Liver (tissue), 9 donors: ENCODE data around the gene RTL10. TPM values are rescaled to one million over a fixed set of nuclear protein-coding genes. Genes with fewer than 3 reads are reported as not detected.

ENCODE experiments used
- DNase-seq: peaks from one replicate; pipeline ENCODE4 v3.0.0-alpha.2; 2017; ENCODE audit warnings: low spot score
- H3K27ac ChIP-seq, 2 donors: one replicate each; pipeline ENCODE4 v1.7.0; 2013; ENCODE audit warnings: inconsistent platforms in 2 of 2, low read length in 2 of 2, control low read depth in 1 of 2, low read depth in 1 of 2, mild to moderate bottlenecking in 1 of 2
- H3K27me3 ChIP-seq, 4 donors: one replicate each; pipeline versions ENCODE4 v1.6.1 to v1.7.0; 2013; ENCODE audit warnings: low read length in 3 of 4, inconsistent platforms in 1 of 4, mild to moderate bottlenecking in 1 of 4, moderate library complexity in 1 of 4; ENCODE audit not compliant: control insufficient read depth in 4 of 4, insufficient read depth in 4 of 4
- H3K36me3 ChIP-seq, 4 donors: one replicate each; pipeline versions ENCODE4 v1.6.1 to v1.7.0; 2013; ENCODE audit warnings: low read length in 3 of 4, mild to moderate bottlenecking in 3 of 4, low read depth in 1 of 4, moderate library complexity in 1 of 4; ENCODE audit not compliant: control insufficient read depth in 4 of 4, insufficient read depth in 3 of 4
- H3K4me1 ChIP-seq, 4 donors: one replicate each; pipeline versions ENCODE4 v1.6.1 to v1.7.0; 2013; ENCODE audit warnings: low read length in 3 of 4, mild to moderate bottlenecking in 3 of 4, moderate library complexity in 1 of 4; ENCODE audit not compliant: control insufficient read depth in 4 of 4, insufficient read depth in 4 of 4
- H3K4me3 ChIP-seq, 3 donors: one replicate each; pipeline versions ENCODE4 v1.6.1 to v1.7.0; 2013; ENCODE audit warnings: low read length in 3 of 3, control low read depth in 1 of 3, low read depth in 1 of 3, mild to moderate bottlenecking in 1 of 3
- H3K9ac ChIP-seq, 2 donors: one replicate each; pipeline ENCODE4 v1.7.0; 2013; ENCODE audit warnings: low read length in 2 of 2, mild to moderate bottlenecking in 2 of 2, moderate library complexity in 2 of 2, control low read depth in 1 of 2, low read depth in 1 of 2
- H3K9me3 ChIP-seq, 4 donors: one replicate each; pipeline versions ENCODE4 v1.6.1 to v1.7.0; 2013; ENCODE audit warnings: low read length in 3 of 4; ENCODE audit not compliant: control insufficient read depth in 4 of 4
- EGR1 ChIP-seq, 2 donors: IDR thresholded peaks; 2 replicates each; pipeline ENCODE4 v1.6.1; 2016 to 2018; ENCODE audit warnings: antibody characterized with exemption in 2 of 2, low read depth in 2 of 2
- JUND ChIP-seq, 2 donors: IDR thresholded peaks; 2 replicates each; pipeline ENCODE4 v1.6.1; 2016; ENCODE audit warnings: antibody characterized with exemption in 2 of 2
- NR2F2 ChIP-seq: IDR thresholded peaks from 2 replicates; pipeline ENCODE4 v1.6.1; 2016; ENCODE audit warnings: antibody characterized with exemption
- SP1 ChIP-seq: IDR thresholded peaks from 2 replicates; pipeline ENCODE4 v1.6.1; 2018; ENCODE audit warnings: antibody characterized with exemption, mild to moderate bottlenecking
- TAF1 ChIP-seq: conservative IDR thresholded peaks from 2 replicates; pipeline ENCODE4 v1.6.1; 2016; ENCODE audit warnings: antibody characterized with exemption, mild to moderate bottlenecking
- YY1 ChIP-seq: IDR thresholded peaks from 2 replicates; pipeline ENCODE4 v1.6.1; 2016; ENCODE audit warnings: antibody characterized with exemption, mild to moderate bottlenecking
- WGBS: extraction: QIAGEN DNeasy Blood & Tissue Kit; methylation state at CpG from one replicate; pipeline ENCODE4 v1.1.7; 2013; 5-methylcytosine and 5-hydroxymethylcytosine counted together
- polyA plus RNA-seq, 2 donors: library from polyadenylated mRNA; stranded (reverse) in 1 of 2; unstranded in 1 of 2; fragments of 200-250 nt in 1 of 2; fragments of >200 nt in 1 of 2; fragmentation: Nextera tagmentation in 1 of 2; extraction: Ambion mirVana in 1 of 2; gene quantifications; one replicate each; pipeline versions ENCODE4 v1.2.1 to v1.2.3, GENCODE V29; 2013 to 2015
- total RNA-seq, 2 donors: library from RNA; depleted of rRNA; stranded (reverse); fragments of >200 nt; gene quantifications; one replicate each; pipeline ENCODE4 v1.2.3, GENCODE V29; 2014
- TF ChIP-seq, protein P1 (sequence below): IDR thresholded peaks from 2 replicates; pipeline ENCODE4 v1.6.1; 2016; ENCODE audit warnings: antibody characterized with exemption
- TF ChIP-seq, protein P2 (sequence below): IDR thresholded peaks from 2 replicates; pipeline ENCODE4 v1.6.1; 2016; ENCODE audit warnings: antibody characterized with exemption
- TF ChIP-seq, protein P3 (sequence below): IDR thresholded peaks from 2 replicates; pipeline ENCODE4 v1.6.1; 2016; ENCODE audit warnings: antibody characterized with exemption
- donor health status: healthy.
- donor health status: healthy.
- donor health status: healthy.
- donor health status: healthy.
- donor health status: healthy.

RTL10 gene
- total and polyA plus RNA-seq, 4 donors, result 4.2 to 8.3 (median 7.4) TPM

DNA sequence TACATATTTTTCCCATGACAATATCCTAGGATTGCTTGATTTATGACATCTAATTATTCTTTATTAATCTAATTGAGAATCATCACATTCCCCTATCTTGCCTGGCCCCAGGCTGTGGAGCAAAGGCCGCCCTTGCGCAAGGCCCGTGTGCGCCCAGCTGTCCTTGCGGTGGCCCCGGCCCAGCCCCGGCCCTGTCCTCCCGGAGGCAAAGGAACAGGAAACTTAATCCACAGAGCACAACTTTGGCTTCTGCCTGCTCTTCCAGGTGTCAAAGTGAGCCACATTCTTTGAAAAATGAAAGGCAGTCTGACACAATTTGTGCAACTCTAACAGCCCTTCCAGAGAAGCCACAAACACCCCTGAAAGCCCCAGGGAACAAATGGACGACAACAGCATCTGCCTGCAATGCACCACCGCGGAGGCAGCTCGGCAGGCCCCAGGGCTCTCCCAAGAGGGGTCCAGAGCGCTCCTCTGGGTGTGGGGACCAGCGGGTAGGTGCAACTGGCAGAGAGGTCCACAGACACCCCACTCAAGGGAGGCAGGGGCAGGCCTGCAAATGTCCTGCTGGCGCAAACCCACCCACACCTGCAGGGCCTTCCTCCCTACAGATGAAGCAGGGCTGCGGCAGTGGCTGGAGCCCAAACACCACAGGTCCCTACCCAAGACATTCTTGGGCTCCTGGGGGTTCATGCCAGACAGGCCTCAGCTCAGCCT, 30.3 kb downstream of the RTL10 start (continued):
- TF ChIP-seq, protein P1, sequence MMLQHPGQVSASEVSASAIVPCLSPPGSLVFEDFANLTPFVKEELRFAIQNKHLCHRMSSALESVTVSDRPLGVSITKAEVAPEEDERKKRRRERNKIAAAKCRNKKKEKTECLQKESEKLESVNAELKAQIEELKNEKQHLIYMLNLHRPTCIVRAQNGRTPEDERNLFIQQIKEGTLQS, result no peak
- TF ChIP-seq, protein P2, sequence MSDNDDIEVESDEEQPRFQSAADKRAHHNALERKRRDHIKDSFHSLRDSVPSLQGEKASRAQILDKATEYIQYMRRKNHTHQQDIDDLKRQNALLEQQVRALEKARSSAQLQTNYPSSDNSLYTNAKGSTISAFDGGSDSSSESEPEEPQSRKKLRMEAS, result no peak

DNA sequence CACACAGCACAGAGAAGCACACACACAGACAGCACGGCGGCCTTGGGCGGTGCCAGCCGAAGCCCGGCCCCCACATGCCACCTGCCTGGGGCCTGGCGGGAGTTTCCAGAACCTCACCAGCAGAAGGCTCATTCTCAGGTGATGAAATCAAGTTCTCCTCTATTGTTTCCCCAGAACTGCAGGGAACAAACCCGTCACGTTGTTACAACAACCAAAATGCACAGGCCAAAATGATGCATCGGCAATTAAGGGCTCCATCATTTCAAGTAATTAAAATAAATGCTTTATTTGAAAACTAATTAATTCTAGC, 30.8 kb downstream of the RTL10 start:
- WGBS, result 33% methylated on average over 9 of the region's 9 CpGs
- Histone ChIP-seq H3K27me3 (no peaks in the 10 kb centered on the region), H3K4me1 (peaks cover 9 to 47% (median 40%) of the 10 kb centered on the region in 4 donors), H3K36me3 (no peaks in the 10 kb centered on the region), H3K9ac (no peak overlapping the region), H3K4me3 (no peak overlapping the region), H3K9me3 (no peaks in the 10 kb centered on the region), H3K27ac (peak overlapping the region; percentile 32 to 47)
- TF ChIP-seq YY1, result no peak
- TF ChIP-seq, protein P2, result no peak
- TF ChIP-seq, protein P3, sequence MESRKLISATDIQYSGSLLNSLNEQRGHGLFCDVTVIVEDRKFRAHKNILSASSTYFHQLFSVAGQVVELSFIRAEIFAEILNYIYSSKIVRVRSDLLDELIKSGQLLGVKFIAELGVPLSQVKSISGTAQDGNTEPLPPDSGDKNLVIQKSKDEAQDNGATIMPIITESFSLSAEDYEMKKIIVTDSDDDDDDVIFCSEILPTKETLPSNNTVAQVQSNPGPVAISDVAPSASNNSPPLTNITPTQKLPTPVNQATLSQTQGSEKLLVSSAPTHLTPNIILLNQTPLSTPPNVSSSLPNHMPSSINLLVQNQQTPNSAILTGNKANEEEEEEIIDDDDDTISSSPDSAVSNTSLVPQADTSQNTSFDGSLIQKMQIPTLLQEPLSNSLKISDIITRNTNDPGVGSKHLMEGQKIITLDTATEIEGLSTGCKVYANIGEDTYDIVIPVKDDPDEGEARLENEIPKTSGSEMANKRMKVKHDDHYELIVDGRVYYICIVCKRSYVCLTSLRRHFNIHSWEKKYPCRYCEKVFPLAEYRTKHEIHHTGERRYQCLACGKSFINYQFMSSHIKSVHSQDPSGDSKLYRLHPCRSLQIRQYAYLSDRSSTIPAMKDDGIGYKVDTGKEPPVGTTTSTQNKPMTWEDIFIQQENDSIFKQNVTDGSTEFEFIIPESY, result no peak
- TF ChIP-seq TAF1, result no peak
- no peak for TF ChIP-seq JUND (IDR thresholded peaks at IDR 0.05)
- TF ChIP-seq NR2F2, result no peak
- TF ChIP-seq EGR1 (IDR thresholded peaks at IDR 0.05; ENCODE audit: low read depth in 2 of 2), result no peak
- DNase-seq, result peak; percentile 27

DNA sequence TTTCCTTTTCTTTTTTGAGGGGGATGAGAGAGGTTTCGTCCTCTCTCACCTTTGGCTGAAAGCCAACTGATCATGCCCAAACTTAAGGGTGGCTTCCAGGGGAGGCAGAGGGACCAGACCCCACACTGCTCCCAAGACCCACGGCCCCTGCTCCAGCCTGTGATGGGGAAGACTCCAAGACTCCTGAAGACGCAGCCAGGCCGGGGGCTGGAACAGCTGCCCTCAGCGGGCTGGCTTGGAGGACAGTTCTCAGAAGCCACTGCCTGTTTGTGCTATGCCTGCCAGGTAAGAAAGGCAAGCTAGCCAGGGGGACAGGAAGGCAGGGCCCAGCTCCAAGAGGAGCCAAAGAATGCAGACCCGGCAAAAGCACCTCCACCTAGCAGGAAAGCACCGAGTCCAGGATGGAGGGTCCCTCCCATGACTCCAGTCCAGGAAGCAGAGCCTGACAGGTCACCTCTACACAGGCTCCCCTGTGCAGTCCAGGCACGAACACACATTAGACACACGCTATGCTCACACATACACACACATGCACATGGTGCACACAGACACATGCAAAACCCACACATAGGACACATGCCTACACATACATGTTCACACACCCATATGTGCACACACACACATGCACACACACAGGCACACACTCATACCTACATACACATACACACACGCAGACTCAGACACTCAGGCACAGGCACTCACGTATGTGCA, 31.3 kb downstream of the RTL10 start:
- peaks cover 9 to 47% (median 40%) of the 10 kb centered on the region in 4 donors for H3K4me1 ChIP-seq
- DNase-seq, result peak; percentile 31
- H3K36me3 ChIP-seq, result no peaks in the 10 kb centered on the region
- H3K9ac ChIP-seq, result no peak overlapping the region
- TF ChIP-seq SP1, result no peak
- no peak for TF ChIP-seq YY1
- TF ChIP-seq, protein P2, result no peak
- H3K4me3 ChIP-seq, result no peak overlapping the region
- 65% methylated on average over 11 of the region's 11 CpGs for WGBS
- H3K27me3 ChIP-seq, result no peaks in the 10 kb centered on the region
- H3K9me3 ChIP-seq, result no peaks in the 10 kb centered on the region
- peak overlapping the region; percentile 32 to 47 for H3K27ac ChIP-seq
